ENCODE results near the gene C16orf95.
A peak's percentile ranks its signal among the peaks of the same experiment; 100 is the strongest.

The C16orf95 gene

GRCh38 chr16:87295661-87296531 is 21.3 kb downstream of the C16orf95 start:
- FAIRE-seq (no peak), DNase-seq (ENCODE audit: insufficient read length) (no peak)
- TF ChIP-seq POLR2A (IDR thresholded peaks at IDR 0.05; ENCODE audit: low read depth, low read length) (no peak), POLR2AphosphoS5 (IDR thresholded peaks at IDR 0.05; ENCODE audit: low read depth, low read length) (no peak), TAF1 (IDR thresholded peaks at IDR 0.05; ENCODE audit: borderline replicate concordance, low read depth, low read length) (no peak)

- FAIRE-seq (no peak), DNase-seq (ENCODE audit: insufficient read length) (no peak)
- no peak for TF ChIP-seq POLR2AphosphoS5 (IDR thresholded peaks at IDR 0.05; ENCODE audit: low read depth, low read length)
- no peak for TF ChIP-seq TAF1 (IDR thresholded peaks at IDR 0.05; ENCODE audit: borderline replicate concordance, low read depth, low read length)
- TF ChIP-seq POLR2A (IDR thresholded peaks at IDR 0.05; ENCODE audit: low read depth, low read length), result no peak
Measured at GRCh38 chr16:87295259-87295658, 21.9 kb downstream of the C16orf95 start.

DNA sequence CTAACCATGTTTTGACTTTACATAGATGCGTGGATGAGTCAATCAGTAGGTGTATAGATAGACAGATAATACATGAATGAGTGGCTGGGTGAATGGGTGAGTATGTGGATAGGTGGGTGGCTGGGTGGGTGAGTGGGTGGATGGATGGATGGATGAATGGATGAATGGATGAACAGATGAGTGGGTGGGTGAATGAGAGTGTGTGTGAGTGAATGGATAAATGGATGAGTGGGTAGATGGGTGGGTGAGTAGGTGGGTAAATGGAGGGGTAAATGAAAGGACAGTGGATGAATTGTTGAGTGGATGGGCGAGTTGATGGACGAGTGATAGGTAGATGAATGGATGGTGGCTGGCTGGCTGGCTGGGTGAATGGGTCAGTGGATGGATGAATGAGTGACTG is 23.2 kb downstream of the C16orf95 start:
- FAIRE-seq (no peak), DNase-seq (ENCODE audit: insufficient read length) (no peak)
- TF ChIP-seq POLR2AphosphoS5 (IDR thresholded peaks at IDR 0.05; ENCODE audit: low read depth, low read length) (no peak), POLR2A (IDR thresholded peaks at IDR 0.05; ENCODE audit: low read depth, low read length) (no peak)

- FAIRE-seq (no peak), DNase-seq (ENCODE audit: insufficient read length) (no peak)
- TF ChIP-seq POLR2AphosphoS5 (IDR thresholded peaks at IDR 0.05; ENCODE audit: low read depth, low read length), result no peak
- no peak for TF ChIP-seq POLR2A (IDR thresholded peaks at IDR 0.05; ENCODE audit: low read depth, low read length)
- TF ChIP-seq TAF1 (IDR thresholded peaks at IDR 0.05; ENCODE audit: borderline replicate concordance, low read depth, low read length), result no peak
Measured at GRCh38 chr16:87291944-87292343, 25.2 kb downstream of the C16orf95 start.

DNA sequence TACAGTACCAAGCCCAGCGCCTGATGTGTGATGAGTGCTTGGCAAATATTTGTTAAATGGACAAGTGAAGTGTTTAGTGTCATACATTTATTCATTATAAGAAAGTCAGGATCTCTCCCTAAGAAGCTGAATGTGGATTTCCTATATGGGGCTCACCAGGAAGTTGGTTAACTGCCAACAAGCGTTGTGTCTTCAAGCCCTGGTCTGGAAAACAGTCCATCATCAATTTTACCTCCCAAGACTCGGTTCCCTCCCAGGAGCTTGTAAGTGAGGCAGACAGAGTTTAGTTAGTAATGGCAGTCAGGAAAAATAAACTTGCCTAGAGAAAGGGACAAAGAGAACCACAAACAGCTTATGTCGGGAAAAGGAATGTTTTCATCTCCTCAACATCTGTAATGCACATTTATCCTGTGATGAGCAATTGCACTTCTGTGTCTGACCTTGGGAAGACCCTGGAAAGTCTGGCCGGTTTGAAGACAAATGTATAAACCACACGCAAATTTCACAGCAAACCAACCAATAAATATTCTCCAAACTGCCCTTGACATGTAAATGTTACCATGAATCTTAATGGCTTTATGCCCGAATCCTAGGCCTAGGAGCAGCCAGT is 28.3 kb downstream of the C16orf95 start:
- DNase-seq (ENCODE audit: insufficient read length) (no peak), FAIRE-seq (no peak)
- TF ChIP-seq POLR2A (IDR thresholded peaks at IDR 0.05; ENCODE audit: low read depth, low read length) (no peak), POLR2AphosphoS5 (IDR thresholded peaks at IDR 0.05; ENCODE audit: low read depth, low read length) (no peak), TAF1 (IDR thresholded peaks at IDR 0.05; ENCODE audit: borderline replicate concordance, low read depth, low read length) (no peak)

DNA sequence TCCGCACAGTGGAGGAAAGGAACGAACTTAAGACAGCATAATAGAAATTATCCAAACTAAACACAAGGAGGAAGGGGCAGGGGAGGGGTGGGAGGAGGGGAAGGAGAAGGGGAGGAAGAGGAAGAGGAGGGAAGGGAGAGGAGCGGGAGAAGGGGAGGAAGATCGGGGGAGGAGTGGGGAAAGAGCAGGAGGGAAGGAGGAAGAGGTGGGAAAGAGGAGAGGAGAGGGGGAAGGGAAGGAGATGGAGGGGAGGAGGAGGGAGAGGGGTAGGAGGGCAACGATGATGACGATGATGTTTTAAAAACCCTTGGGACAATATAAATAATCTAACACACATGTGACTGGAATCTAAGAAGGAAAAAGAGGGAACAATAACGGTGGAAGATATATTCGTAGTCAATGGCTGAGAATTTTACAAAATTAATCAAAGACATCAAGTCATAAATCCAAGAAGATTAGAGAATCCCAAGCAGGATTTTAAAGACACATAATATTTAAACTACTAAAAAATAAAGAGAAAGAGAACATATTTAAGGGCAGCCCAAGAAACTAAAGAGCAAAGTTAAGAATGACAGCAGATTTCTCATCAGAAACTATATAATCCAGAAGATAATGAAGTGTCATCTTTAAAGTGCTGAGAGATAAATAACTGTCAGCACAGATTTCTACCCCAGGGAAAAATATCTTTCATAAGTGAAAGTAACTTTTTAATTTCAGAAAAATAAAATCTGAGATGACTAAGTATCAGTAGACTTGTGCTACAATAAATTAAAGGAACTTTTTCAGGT is 30.2 kb downstream of the C16orf95 start:
- FAIRE-seq (no peak), DNase-seq (ENCODE audit: insufficient read length) (no peak)
- TF ChIP-seq POLR2AphosphoS5 (IDR thresholded peaks at IDR 0.05; ENCODE audit: low read depth, low read length) (no peak), POLR2A (IDR thresholded peaks at IDR 0.05; ENCODE audit: low read depth, low read length) (no peak), TAF1 (IDR thresholded peaks at IDR 0.05; ENCODE audit: borderline replicate concordance, low read depth, low read length) (no peak)

GRCh38 chr16:87284183-87284582 is 33.0 kb downstream of the C16orf95 start:
- FAIRE-seq (no peak), DNase-seq (ENCODE audit: insufficient read length) (no peak)
- no peak for TF ChIP-seq TAF1 (IDR thresholded peaks at IDR 0.05; ENCODE audit: borderline replicate concordance, low read depth, low read length)
- TF ChIP-seq POLR2A (IDR thresholded peaks at IDR 0.05; ENCODE audit: low read depth, low read length), result no peak
- TF ChIP-seq POLR2AphosphoS5 (IDR thresholded peaks at IDR 0.05; ENCODE audit: low read depth, low read length), result no peak

DNA sequence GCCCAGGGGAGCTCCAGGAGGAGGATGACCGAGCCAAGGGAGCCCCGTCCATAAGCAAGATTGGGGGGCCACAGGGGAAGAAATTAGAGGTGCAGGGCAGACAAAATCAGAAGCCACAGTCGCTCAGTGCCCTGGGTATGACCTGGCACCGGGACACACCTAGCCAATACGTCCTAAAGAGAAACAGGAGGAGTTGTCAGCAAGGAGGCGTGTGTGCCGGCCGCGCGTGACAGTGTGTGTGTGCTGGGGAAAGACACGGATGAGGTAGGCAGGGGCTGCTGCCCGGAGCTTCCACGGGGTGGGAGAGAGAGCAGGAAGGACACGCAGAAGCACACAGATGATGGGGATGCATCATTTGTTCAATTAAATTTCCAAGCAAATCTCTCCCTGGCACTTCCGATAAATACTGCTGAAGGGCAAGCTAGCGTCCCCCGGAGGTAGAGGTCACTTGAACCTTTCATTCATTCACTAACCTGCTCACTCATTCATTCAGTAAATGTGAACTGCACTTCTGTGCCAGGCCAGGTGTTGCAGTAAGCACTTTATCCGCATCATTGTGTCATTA is 38.0 kb downstream of the C16orf95 start:
- FAIRE-seq (no peak), DNase-seq (ENCODE audit: insufficient read length) (no peak)
- no peak for TF ChIP-seq POLR2AphosphoS5 (IDR thresholded peaks at IDR 0.05; ENCODE audit: low read depth, low read length)
- TF ChIP-seq TAF1 (IDR thresholded peaks at IDR 0.05; ENCODE audit: borderline replicate concordance, low read depth, low read length), result no peak
- TF ChIP-seq POLR2A (IDR thresholded peaks at IDR 0.05; ENCODE audit: low read depth, low read length), result no peak

DNA sequence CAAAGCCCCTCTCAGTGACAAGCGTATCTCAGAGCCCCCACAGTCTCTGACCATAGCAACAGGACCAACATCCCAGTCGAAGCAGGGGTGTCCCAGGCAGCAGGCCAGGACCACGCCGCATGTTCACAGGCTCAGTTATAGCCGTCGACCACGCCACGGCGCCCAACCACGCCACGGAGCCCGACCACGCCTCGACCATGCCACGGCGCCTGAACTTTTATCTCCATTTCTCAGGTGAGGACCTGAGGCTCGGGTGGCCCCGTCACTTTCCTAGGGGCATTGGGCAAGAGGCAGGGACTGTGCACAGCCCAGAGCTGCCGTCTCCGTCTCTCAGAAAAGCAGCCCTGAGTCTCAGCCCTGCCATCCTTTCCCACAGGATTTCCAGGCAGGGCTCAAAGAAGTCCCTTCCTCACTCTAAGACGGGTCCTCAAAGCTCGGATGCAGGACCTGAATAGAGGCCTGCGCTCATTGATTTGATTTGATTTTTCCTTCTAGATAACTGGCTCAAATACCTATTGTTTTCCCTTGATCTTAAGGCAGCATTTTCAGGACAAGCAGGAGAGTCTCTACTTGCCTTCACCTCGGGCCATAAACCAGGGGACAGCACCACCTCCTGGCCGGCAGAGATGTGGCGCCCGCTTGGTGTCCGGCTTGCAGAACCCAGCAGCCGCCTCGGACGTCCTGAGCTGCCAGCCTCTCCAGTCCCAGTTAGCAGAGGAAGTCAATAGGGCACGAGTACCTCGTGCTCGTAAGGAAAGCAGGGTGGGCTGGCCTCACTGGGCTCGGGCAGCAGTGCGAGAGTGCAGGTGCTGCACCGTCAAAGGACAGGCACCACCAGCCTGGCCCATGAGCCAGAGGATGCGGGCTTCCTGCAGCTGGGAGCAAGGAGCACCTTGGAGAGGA is 38.8 kb downstream of the C16orf95 start:
- FAIRE-seq (no peak), DNase-seq (ENCODE audit: insufficient read length) (peak; percentile 79)
- no peak for TF ChIP-seq POLR2AphosphoS5 (IDR thresholded peaks at IDR 0.05; ENCODE audit: low read depth, low read length)

GRCh38 chr16:87276924-87277323 is 40.3 kb downstream of the C16orf95 start:
- DNase-seq (ENCODE audit: insufficient read length) (no peak), FAIRE-seq (no peak)
- TF ChIP-seq TAF1 (IDR thresholded peaks at IDR 0.05; ENCODE audit: borderline replicate concordance, low read depth, low read length) (no peak), POLR2AphosphoS5 (IDR thresholded peaks at IDR 0.05; ENCODE audit: low read depth, low read length) (no peak), POLR2A (IDR thresholded peaks at IDR 0.05; ENCODE audit: low read depth, low read length) (no peak)

All from GM12892 (cell line).